Amniotic epithelial cell (primary cell): Measurements from ENCODE around the gene RORC.

Source experiments
- DNase-seq: peaks from one replicate; pipeline ENCODE4 v3.0.0-alpha.2; 2010; ENCODE audit warnings: low read depth

The RORC gene

GRCh38 chr1:151847867-151848596 is 16.4 kb upstream of the RORC start:
- no peak for DNase-seq

- no peak for DNase-seq
Measured at GRCh38 chr1:151846686-151847237, 15.2 kb upstream of the RORC start.

- DNase-seq, result peak; percentile 51
Measured at GRCh38 chr1:151846062-151846568, 14.5 kb upstream of the RORC start.

DNA sequence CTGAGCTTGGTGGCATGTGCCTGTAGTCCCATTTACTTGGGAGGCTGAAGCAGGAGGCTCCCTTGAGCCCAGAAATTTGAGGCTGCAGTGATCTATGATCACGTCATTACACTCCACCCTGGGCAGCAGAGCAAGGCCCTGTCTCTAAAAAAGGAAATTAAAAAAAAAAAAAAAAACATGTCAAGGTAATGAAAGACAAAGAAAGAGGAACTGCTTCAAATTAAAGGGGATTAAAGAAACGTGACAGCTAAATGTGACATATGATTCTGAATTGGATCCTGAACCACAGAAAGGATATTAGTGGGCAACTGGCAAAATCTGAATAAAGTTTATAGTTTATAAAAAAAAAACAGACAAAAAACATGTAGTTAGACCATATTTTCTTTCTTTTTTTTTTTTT is 11.8 kb upstream of the RORC start:
- no peak for DNase-seq

DNA sequence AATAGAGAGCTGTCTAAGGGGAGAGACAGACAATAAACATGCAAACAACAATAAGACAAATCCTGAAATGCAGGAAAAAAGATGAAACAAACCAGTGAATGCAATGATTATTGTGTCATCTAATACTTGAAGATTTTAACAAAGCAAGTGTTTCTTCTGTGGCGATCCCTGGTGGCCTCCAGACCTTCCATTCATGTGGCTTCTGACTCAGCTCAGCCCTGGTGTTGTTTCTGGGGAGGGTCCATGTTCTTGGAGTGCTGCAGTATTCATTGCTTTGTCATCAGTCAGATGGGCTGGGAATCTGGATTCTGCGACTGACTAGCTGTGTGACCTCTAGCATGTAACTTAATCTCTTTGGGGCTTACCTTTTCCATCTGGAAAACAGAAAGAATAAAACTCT is 9.5 kb upstream of the RORC start:
- DNase-seq, result peak; percentile 33

GRCh38 chr1:151840421-151840820 is 8.8 kb upstream of the RORC start:
- DNase-seq, result no peak

GRCh38 chr1:151839457-151840403 is 8.1 kb upstream of the RORC start, which contains the start of gene C2CD4D:
Gene C2CD4D, minus strand, starts transcription at chr1:151839820. Its CDS starts 831 bp downstream, at chr1:151838989.
- DNase-seq, result no peak

- DNase-seq, result no peak
Measured at GRCh38 chr1:151839082-151839412, 7.4 kb upstream of the RORC start.

DNA sequence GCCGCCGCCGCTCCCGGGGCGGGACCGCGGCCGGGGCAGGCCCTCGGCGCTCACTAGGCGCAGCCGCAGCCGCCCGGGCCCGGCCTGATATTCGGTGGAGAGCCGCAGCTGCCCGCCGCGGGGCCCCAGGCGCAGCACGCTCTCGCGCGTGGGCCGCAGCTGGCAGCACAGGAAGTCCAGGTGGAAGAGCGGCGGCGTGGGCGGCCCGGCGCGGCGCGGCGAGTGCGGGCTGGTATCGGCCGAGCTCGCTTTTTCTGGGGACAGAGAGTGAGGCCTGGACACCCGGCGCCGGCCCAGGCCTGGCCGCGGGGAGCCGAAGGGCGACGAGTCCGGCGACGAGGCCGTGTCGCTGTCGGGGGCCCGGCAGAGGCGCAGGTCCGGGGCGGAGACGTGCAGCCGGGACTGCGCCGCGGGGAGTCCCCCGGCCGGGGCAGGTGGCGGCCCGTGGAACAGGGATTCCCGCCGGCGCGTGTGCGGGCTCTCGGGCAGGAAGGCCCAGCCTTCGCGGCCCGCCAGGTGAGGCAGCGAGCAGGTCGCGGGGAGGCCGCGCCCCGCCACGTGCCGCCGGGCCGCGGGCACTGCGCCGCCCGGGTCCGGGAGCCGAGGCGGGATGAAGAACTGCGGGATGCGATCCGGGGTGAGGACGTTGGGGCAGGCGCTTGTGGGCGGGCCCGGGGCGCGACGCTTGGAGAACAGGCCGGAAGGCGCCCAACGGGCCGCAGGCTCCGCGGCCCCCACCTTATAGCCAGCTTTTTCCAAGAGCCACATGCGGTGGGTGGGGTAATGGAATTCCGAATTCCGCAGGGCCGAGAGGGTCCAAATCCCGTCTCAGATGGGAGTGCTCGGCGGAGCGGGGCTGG is 6.8 kb upstream of the RORC start:
- DNase-seq, result no peak

- DNase-seq, result no peak
Measured at GRCh38 chr1:151837884-151838221, 6.3 kb upstream of the RORC start.

GRCh38 chr1:151837197-151837596 is 5.6 kb upstream of the RORC start:
- no peak for DNase-seq

DNA sequence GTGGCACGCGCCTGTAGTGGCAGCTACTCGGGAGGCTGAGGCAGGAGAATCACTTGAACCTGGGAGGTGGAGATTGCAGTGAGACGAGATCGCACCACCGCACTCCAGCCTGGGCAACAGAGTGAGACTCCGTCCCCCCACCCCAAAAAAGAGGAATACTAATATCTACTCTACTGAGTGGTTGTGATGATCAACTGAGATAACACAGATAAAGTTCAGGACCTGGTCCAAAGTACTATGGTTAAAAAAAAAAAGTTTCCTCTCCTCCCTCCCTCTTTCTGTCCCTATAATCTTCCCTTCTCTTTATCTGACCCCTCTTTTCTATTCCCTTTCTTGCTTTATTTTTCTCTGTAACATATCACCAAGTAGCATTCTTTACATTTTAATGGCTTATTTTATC is 4.0 kb upstream of the RORC start:
- DNase-seq, result no peak

DNA sequence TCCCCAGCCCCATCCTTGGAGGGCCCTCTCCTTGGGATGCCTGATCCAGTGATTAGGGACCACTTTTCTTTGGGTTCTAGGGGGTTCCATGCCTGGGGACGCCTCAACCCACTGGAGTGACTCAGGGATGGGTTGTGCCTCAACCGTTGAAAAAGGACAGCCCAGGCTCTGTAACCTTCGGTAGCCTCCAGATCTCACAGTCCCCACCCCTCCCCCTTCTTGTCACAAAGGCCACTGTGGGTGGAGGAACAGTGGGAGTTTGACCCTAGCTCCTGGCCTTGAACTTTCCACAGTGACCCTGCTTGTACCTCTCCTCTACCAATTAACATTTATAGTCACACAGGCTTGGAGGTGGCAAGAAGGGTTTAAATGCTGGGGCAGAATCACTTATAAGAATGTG is 2.6 kb upstream of the RORC start:
- no peak for DNase-seq

DNA sequence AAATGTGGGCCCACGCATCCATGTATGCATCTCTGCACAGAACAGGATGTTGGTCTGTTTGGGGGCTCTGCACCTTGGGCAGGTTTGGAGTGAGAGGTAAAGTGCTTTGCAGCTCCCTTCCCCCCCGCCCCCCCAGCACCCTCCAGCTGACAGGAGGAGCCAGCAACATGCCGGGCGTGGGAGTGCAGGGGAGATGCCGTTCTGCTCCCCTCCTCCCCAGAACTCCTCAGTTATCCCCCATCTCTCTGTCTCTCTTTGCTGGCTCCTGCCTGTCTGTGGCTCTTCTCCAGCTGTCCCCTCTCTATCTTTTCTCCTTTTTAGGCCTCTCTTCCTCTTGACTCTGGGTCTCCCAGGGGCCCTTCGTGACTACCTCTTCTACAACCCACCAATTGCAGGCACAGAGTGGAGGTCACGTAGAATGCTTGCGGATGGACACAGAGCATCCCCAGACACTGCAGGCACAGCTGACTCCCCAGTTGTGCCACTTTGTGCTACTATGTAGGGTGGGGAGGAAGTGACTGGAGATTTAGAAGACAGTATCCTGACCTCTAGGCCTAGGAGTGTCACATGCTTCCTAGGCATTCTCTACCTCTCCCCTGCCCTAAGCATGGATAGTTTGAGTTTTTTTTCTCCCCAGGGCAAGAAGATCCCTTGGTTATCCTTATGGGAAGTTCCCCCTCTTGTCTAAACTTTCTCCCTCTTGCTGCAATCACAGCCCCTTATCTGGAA is 1.7 kb upstream of the RORC start:
- no peak for DNase-seq

GRCh38 chr1:151832318-151832980 is 847 bp upstream of the RORC start:
- DNase-seq, result peak; percentile 84

GRCh38 chr1:151831256-151831591 is 378 bp downstream of the RORC start:
- no peak for DNase-seq

GRCh38 chr1:151830055-151830454 is 1.5 kb downstream of the RORC start:
- no peak for DNase-seq

DNA sequence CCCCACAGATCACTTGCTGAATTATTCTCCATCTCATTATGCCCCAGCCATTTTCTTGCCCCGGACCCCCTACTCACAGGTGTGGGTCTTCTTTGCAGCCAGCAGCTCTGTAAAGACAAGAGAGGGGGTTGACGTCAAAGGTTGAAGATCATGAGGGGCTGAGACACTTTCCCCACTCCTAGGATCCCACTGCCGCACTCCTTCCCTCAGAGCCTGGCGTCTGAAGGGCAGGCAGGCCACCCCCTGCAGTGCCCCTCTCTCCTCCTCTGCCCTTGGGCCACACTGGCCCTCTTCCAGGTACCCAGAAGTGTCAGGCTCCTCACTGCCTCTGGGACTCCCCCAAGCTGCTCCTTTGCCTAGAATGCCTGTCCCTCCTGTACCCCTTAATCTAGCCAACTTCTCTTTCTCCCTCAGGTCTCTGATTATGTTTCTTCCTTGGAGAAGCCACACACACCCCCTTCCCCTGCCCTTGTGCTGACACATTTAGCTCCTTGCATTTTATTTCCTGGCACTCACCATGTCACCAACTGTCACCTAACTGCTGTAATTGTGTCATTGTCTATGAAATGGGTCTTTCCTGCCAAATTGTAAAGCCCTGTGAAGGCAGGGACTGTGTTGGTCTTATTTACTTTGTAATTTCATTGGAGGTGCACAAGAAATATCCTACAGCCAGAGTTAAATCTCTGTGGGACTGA is 2.1 kb downstream of the RORC start:
- no peak for DNase-seq

DNA sequence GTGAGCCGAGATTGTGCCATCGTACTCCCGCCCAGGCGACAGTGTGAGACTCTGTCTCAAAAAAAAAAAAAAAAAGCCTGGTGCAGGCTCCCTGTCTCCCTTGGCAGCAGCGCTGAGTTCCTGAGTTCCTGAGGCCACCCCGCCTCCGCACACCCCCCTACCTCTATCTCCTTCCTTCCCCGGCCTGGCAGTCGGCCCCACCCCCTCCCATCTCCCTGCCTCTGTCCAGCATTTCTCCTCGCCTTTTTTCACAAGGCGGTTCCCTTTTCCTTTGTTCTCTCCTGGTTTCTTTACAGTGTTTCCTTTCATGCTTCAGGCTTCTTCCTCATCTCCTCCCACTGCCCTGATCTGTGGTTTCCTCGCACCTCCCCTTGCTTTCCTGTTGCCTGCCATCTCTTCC is 2.7 kb downstream of the RORC start:
- peak; percentile 47 for DNase-seq

- DNase-seq, result no peak
Measured at GRCh38 chr1:151827853-151828252, 3.7 kb downstream of the RORC start.
